ENCODE measurements around the gene PFKFB2. TPM values are rescaled to one million over a fixed set of nuclear protein-coding genes. Genes with fewer than 3 reads are reported as not detected.

Gene PFKFB2
- total and polyA plus RNA-seq, 4 donors: 3.0 to 13.7 (median 7.8) TPM

DNA sequence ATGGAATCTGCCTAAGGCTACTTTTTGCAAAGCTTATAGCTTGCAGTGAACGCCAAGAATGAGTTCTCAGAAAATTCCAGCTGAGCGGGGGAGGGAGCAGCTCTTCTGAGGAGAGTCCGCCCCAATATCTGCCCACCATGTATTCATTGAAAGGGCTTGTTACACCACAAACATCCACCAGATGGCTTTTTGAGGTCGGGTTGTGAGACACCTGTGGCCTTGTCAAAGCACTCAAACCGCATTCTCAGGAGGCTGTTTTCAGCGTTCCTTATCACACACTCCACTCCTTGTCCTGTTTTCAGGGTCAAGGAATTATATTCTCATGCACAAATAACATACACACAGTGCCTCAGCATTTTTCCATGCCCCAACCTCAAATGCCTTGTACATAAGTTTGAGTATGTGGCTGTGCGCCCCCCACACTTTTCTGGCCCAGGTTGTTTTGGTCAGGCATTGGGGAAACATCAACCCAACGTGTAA, 31.7 kb downstream of the PFKFB2 start:
- Histone ChIP-seq H3K4me1 (ENCODE audit: control insufficient read depth in 1 of 2, insufficient read depth in 2 of 2, low read length in 2 of 2) (no peaks in the 10 kb centered on the region), H3K27me3 (ENCODE audit: control insufficient read depth in 1 of 2, insufficient read depth in 2 of 2, low read length in 1 of 2) (no peaks in the 10 kb centered on the region), H3K27ac (ENCODE audit: low read depth in 1 of 2, low read length in 2 of 2) (no peak overlapping the region), H3K9me3 (ENCODE audit: control insufficient read depth, low read length) (no peaks in the 10 kb centered on the region), H3K36me3 (ENCODE audit: control insufficient read depth in 1 of 2, insufficient read depth in 2 of 2, low read length in 1 of 2) (no peaks in the 10 kb centered on the region), H3K4me3 (ENCODE audit: low read length in 2 of 2) (no peak overlapping the region)
- DNase-seq (no peak), ATAC-seq (ENCODE audit: low FRiP score) (no peak)
- WGBS, 2 donors: 22% methylated on average over 8 of the region's 8 CpGs
- intact Hi-C loops (cut with DNase I): loop anchor here (2.0 to 5.0 kb wide), 2 partner anchors 320 to 323 kb away; no protein-coding TSS in a partner anchor

DNA sequence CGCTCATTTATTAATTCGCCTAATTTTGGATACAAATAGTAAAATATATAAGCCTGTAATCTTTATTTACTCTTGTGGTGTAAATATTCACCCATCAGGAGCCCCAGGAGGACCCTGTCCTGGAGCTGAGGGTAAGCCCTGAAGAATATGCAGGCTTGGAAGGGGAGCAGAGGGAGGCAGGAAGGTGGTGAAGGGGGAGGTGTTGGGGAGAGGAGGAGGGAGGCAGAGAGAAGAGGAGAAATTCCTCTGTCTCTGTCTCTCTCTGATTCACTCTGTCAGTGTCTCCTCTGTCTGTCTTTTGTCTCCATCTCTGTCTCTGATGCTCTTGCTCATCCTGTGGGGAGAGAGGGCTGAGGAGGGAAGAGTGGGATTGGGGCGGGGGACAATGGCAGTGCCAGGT, 32.8 kb downstream of the PFKFB2 start:
- H3K9me3 ChIP-seq (ENCODE audit: control insufficient read depth, low read length): no peaks in the 10 kb centered on the region
- DNase-seq (no peak), ATAC-seq (ENCODE audit: low FRiP score) (no peak)
- H3K4me1 ChIP-seq (ENCODE audit: control insufficient read depth in 1 of 2, insufficient read depth in 2 of 2, low read length in 2 of 2): peaks cover 0 to 1% of the 10 kb centered on the region in 2 donors
- intact Hi-C loops (cut with DNase I): loop anchor here in 1 of 2 donors (2.0 kb wide), 1 partner anchor 319 kb away; no protein-coding TSS in a partner anchor
- WGBS, 2 donors: 89 to 91% methylated on average over 3 of the region's 3 CpGs
- no peak overlapping the region for H3K4me3 ChIP-seq (ENCODE audit: low read length in 2 of 2)
- no peaks in the 10 kb centered on the region for H3K36me3 ChIP-seq (ENCODE audit: control insufficient read depth in 1 of 2, insufficient read depth in 2 of 2, low read length in 1 of 2)
- no peak overlapping the region for H3K27ac ChIP-seq (ENCODE audit: low read depth in 1 of 2, low read length in 2 of 2)
- H3K27me3 ChIP-seq (ENCODE audit: control insufficient read depth in 1 of 2, insufficient read depth in 2 of 2, low read length in 1 of 2): no peaks in the 10 kb centered on the region

DNA sequence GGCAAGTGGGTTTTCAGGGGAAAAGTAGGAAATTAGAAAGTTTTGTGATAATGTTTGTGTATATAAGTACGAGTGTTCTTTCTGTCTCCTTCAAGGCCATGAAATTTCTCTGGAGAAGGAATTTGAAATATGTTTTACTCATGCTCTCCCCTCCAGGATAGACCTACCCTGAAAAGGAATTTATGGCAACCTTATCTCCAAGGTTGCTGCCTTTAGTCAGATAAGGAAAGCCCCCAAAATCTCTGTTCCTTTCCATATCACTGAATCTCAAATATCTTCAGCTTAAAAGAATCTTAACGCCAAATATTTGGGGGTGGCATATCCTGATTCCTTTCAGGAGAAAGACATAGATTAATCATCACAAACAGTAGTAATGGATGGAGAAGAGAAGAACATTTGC, 35.1 kb downstream of the PFKFB2 start:
- ATAC-seq (ENCODE audit: low FRiP score): no peak
- Histone ChIP-seq H3K9me3 (ENCODE audit: control insufficient read depth, low read length) (no peaks in the 10 kb centered on the region), H3K36me3 (ENCODE audit: control insufficient read depth in 1 of 2, insufficient read depth in 2 of 2, low read length in 1 of 2) (no peaks in the 10 kb centered on the region), H3K4me3 (ENCODE audit: low read length in 2 of 2) (no peak overlapping the region), H3K27ac (ENCODE audit: low read depth in 1 of 2, low read length in 2 of 2) (no peak overlapping the region), H3K27me3 (ENCODE audit: control insufficient read depth in 1 of 2, insufficient read depth in 2 of 2, low read length in 1 of 2) (no peaks in the 10 kb centered on the region), H3K4me1 (ENCODE audit: control insufficient read depth in 1 of 2, insufficient read depth in 2 of 2, low read length in 2 of 2) (peaks cover 0 to 1% of the 10 kb centered on the region in 2 donors)
- intact Hi-C loops (cut with DNase I): no loop called here
- DNase-seq: no peak
- 41 to 53% methylated on average over 2 of the region's 2 CpGs for WGBS, 2 donors

DNA sequence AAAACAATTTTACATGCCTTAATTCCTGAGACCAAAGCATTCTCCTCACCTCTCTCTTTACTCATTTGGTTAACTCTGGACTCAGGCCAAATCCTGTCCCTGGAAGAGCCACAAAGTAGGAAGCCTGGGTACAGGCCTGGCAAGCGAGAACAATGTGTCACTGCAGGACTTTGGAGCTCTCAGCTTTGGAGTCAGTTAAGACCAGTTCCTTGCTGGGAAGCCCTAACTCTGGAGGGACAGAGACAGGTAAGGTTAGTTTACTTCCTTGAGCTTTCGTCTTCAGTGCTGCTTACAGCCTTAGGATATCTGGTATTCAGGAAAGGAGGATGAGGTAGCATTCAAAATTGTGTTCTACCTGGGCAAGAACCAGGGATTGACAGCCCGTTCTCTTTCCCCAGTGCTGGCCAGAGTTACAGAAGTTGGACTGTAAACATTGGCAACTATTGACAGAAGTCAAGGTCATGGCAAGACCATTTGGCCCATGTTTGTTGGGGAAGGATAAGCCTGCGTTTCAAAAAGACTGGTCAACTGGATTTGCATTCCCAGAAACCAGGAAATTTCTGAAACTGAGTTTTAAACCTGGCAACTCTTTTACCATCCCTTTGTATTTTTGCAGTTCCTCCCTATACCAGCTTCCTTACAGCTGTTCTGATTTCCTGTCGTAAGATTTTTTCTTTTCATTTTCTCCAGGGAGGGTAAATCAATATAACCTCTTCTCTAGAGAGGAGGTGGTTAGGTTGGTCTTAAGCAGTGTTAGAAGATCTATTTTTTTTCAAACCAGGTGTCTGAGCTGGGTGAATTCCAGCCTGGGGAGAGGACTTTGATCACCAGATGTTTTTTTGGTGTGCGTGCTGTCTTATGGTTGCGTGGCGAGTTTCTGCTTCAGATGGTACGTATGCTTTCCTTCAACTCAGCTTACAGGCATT, 35.9 kb downstream of the PFKFB2 start, which contains the start of gene C4BPB:
Gene C4BPB, plus strand, starts transcription at position 160 of the 926 bp plus-strand sequence. Its CDS starts 672 bp downstream, at position 832.
- intact Hi-C loops (cut with DNase I): no loop called here
- peak; percentile 52 for ATAC-seq (ENCODE audit: low FRiP score)
- Histone ChIP-seq H3K4me1 (ENCODE audit: control insufficient read depth in 1 of 2, insufficient read depth in 2 of 2, low read length in 2 of 2) (peaks cover 0 to 1% of the 10 kb centered on the region in 2 donors), H3K4me3 (ENCODE audit: low read length in 2 of 2) (no peak within 1 kb of the TSS), H3K27me3 (ENCODE audit: control insufficient read depth in 1 of 2, insufficient read depth in 2 of 2, low read length in 1 of 2) (no peaks in the 10 kb centered on the region), H3K36me3 (ENCODE audit: control insufficient read depth in 1 of 2, insufficient read depth in 2 of 2, low read length in 1 of 2) (no peaks in the 10 kb centered on the region), H3K27ac (ENCODE audit: low read depth in 1 of 2, low read length in 2 of 2) (no peak within 1 kb of the TSS), H3K9me3 (ENCODE audit: control insufficient read depth, low read length) (no peaks in the 10 kb centered on the region)
- no peak for DNase-seq
- WGBS, 2 donors: 87 to 88% methylated on average over 9 of the region's 9 CpGs

DNA sequence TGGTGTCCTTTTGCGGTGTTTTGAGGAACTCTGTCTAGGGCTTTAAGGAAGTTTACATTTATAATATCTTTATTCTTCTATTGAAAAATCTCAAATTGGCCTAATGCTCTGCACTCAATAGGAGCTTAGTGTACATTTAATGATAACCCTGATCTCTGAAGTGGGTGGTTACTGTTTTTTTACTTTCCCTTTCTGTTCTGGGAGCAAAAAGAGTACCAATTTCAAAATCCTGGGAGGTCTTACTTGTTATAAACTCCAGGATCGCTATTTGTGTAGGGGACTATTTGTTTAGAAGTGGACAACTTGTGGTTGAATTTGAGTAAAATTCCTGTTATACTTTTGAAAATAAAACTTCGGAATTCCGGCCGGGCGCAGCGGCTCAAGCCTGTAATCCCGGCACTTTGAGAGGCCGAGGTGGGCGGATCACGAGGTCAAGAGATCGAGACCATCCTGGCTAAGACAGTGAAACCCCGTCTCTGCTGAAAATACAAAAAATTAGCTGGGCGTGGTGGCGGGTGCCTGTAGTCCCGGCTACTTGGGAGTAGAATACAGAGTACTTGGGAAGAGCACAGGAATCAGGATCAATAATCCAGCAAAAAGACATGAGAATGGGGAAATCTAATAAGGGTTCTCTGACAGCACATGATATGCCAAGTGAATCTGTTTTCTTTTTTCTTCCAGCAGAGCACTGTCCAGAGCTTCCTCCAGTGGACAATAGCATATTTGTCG, 36.7 kb downstream of the PFKFB2 start:
- Histone ChIP-seq H3K36me3 (ENCODE audit: control insufficient read depth in 1 of 2, insufficient read depth in 2 of 2, low read length in 1 of 2) (no peaks in the 10 kb centered on the region), H3K27me3 (ENCODE audit: control insufficient read depth in 1 of 2, insufficient read depth in 2 of 2, low read length in 1 of 2) (no peaks in the 10 kb centered on the region), H3K9me3 (ENCODE audit: control insufficient read depth, low read length) (no peaks in the 10 kb centered on the region), H3K4me1 (ENCODE audit: control insufficient read depth in 1 of 2, insufficient read depth in 2 of 2, low read length in 2 of 2) (peaks cover 0 to 1% of the 10 kb centered on the region in 2 donors), H3K4me3 (ENCODE audit: low read length in 2 of 2) (no peak overlapping the region), H3K27ac (ENCODE audit: low read depth in 1 of 2, low read length in 2 of 2) (no peak overlapping the region)
- 97% methylated on average over 17 of the region's 17 CpGs for WGBS, 2 donors
- intact Hi-C loops (cut with DNase I): no loop called here
- ATAC-seq (ENCODE audit: low FRiP score): no peak
- no peak for DNase-seq

DNA sequence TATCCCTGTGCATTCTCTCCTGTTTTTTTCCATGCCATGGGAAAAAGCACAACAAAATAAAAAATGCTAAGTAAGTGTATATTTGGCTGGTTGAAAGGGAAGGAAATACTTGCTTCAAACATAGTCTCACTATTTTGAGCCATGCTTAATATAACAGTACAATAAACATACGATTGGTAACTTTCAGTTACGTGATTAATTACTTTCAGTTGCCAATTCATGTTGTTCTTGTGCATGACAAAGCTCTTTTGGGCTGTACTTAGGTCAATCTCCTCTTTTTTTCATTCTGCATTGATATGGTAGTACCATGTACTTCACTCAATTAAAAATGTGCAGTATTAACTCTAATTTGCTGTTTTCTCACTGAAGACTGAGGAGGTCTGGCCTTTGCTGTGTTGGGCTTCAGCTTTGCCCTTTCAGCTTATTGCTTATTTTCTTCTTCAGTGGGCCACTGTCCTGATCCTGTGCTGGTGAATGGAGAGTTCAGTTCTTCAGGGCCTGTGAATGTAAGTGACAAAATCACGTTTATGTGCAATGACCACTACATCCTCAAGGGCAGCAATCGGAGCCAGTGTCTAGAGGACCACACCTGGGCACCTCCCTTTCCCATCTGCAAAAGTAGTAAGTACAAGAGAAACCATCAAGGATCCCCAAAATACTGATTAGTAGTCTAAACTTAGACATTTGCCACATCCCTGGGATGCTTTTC, 38.3 kb downstream of the PFKFB2 start:
- Histone ChIP-seq H3K27ac (ENCODE audit: low read depth in 1 of 2, low read length in 2 of 2) (no peak overlapping the region), H3K27me3 (ENCODE audit: control insufficient read depth in 1 of 2, insufficient read depth in 2 of 2, low read length in 1 of 2) (no peaks in the 10 kb centered on the region), H3K4me1 (ENCODE audit: control insufficient read depth in 1 of 2, insufficient read depth in 2 of 2, low read length in 2 of 2) (peaks cover 0 to 1% of the 10 kb centered on the region in 2 donors), H3K36me3 (ENCODE audit: control insufficient read depth in 1 of 2, insufficient read depth in 2 of 2, low read length in 1 of 2) (no peaks in the 10 kb centered on the region), H3K4me3 (ENCODE audit: low read length in 2 of 2) (no peak overlapping the region), H3K9me3 (ENCODE audit: control insufficient read depth, low read length) (no peaks in the 10 kb centered on the region)
- intact Hi-C loops (cut with DNase I): no loop called here
- DNase-seq (no peak), ATAC-seq (ENCODE audit: low FRiP score) (no peak)
- 48 to 63% methylated on average over 4 of the region's 4 CpGs for WGBS, 2 donors

DNA sequence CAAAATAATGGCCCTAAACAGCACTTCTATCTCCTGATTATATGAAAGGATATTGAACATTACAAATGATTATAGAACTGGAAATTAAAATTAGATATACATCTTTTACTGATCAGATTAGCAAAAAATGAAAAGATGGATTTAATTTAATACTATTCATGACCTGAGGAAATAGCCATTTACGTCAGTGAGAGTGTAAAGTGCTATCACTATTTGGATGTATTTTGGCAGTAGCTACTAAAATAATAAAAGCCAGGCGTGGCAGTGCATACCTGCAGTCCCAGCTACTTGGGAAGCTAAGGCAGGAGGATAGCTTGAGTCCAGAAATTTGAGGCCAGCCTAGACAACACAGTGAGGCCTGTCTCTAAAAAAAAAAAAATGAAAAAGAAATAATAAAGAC, 40.9 kb downstream of the PFKFB2 start:
- H3K4me1 ChIP-seq (ENCODE audit: control insufficient read depth in 1 of 2, insufficient read depth in 2 of 2, low read length in 2 of 2): peaks cover 0 to 1% of the 10 kb centered on the region in 2 donors
- intact Hi-C loops (cut with DNase I): no loop called here
- DNase-seq (no peak), ATAC-seq (ENCODE audit: low FRiP score) (no peak)
- H3K4me3 ChIP-seq (ENCODE audit: low read length in 2 of 2): no peak overlapping the region
- 69 to 75% methylated on average over 2 of the region's 2 CpGs for WGBS, 2 donors
- H3K9me3 ChIP-seq (ENCODE audit: control insufficient read depth, low read length): no peaks in the 10 kb centered on the region
- no peak overlapping the region for H3K27ac ChIP-seq (ENCODE audit: low read depth in 1 of 2, low read length in 2 of 2)
- no peaks in the 10 kb centered on the region for H3K36me3 ChIP-seq (ENCODE audit: control insufficient read depth in 1 of 2, insufficient read depth in 2 of 2, low read length in 1 of 2)
- no peaks in the 10 kb centered on the region for H3K27me3 ChIP-seq (ENCODE audit: control insufficient read depth in 1 of 2, insufficient read depth in 2 of 2, low read length in 1 of 2)

DNA sequence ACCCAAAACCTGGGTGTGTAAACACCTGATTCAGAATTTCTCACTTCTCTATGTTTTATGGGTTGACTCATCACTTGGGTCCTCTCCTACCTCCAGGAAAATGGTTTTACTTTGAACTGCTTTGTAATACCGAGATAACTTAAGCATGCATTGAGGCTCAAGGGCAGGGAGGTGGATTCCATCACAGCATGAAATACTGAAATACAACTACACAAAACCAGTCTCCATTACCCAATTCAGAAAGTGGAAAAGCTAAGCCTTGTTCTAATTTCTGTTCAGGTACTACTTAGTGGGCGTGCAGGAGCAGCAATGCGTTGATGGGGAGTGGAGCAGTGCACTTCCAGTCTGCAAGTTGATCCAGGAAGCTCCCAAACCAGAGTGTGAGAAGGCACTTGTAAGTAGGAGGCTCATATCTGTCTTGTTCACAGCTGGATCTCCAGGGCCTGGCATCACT, 44.8 kb downstream of the PFKFB2 start:
- no peak overlapping the region for H3K4me3 ChIP-seq (ENCODE audit: low read length in 2 of 2)

More for the DNA sequence above, 44.8 kb downstream of the PFKFB2 start:
- DNase-seq: no peak
- Histone ChIP-seq H3K27me3 (ENCODE audit: control insufficient read depth in 1 of 2, insufficient read depth in 2 of 2, low read length in 1 of 2) (no peaks in the 10 kb centered on the region), H3K9me3 (ENCODE audit: control insufficient read depth, low read length) (no peaks in the 10 kb centered on the region), H3K36me3 (ENCODE audit: control insufficient read depth in 1 of 2, insufficient read depth in 2 of 2, low read length in 1 of 2) (no peaks in the 10 kb centered on the region), H3K27ac (ENCODE audit: low read depth in 1 of 2, low read length in 2 of 2) (no peak overlapping the region), H3K4me1 (ENCODE audit: control insufficient read depth in 1 of 2, insufficient read depth in 2 of 2, low read length in 2 of 2) (no peaks in the 10 kb centered on the region)
- intact Hi-C loops (cut with DNase I): no loop called here
- WGBS, 2 donors: 94 to 98% methylated on average over 3 of the region's 3 CpGs
- ATAC-seq (ENCODE audit: low FRiP score): no peak
